HCT116 (cell line): ENCODE measurements around the gene ARHGAP42. TPM values are rescaled to one million over a fixed set of nuclear protein-coding genes. Genes with fewer than 3 reads are reported as not detected.

Source experiments
- ATAC-seq: fragments of 200-7000 bp; cut with Tn5 transposase; 2 replicates; pipeline ENCODE4 v1.9.1; 2020; ENCODE audit warnings: mild to moderate bottlenecking, moderate library complexity
- BruUV-seq: library from RNA; stranded (reverse); fragments of 400-500 nt; replicated peaks from 2 replicates; lab custom pipeline; 2021; lab: Mats Ljungman, UMichigan
- CTCF ChIA-PET: fragments of 300-600 bp; sonication (Branson Sonifier 250); formaldehyde crosslinking; loops from one replicate; lab custom pipeline; 2021; ENCODE audit warnings: antibody characterized with exemption; lab: Charles Lee
- POLR2A ChIA-PET: fragments of 300-600, 350-600 bp; sonication (Branson Sonifier 250); formaldehyde crosslinking; loops from one replicate; lab custom pipeline; 2021; ENCODE audit warnings: antibody characterized with exemption; lab: Charles Lee
- RAD21 ChIA-PET, 2 experiments: fragments of 300-600 bp; sonication (Branson Sonifier 250); formaldehyde crosslinking; loops; one replicate each; lab custom pipeline; 2023; ENCODE audit warnings: low total read pairs in 2 of 2; ENCODE audit not compliant: uncharacterized antibody in 2 of 2, unreplicated experiment in 2 of 2, low non-redundant PET in 1 of 2; lab: Charles Lee
- DNase-seq: peaks from one replicate; pipeline ENCODE4 v3.0.0-alpha.2; 2010; ENCODE audit warnings: low read depth, low spot score
- H2AFZ ChIP-seq: fragments of 200-600 bp; shearing (Covaris generic), sonication (generic); 2 replicates; pipeline ENCODE4 v1.6.1; 2017; ENCODE audit warnings: low read depth, mixed run types, mixed read lengths, antibody characterized with exemption, low read length; ENCODE audit not compliant: poor library complexity, severe bottlenecking
- H3K27ac ChIP-seq: 2 replicates; pipeline ENCODE4 v1.5.1; 2012; ENCODE audit warnings: low read depth, low read length
- H3K27me3 ChIP-seq: fragments of 200-600 bp; sonication (generic); 2 replicates; pipeline ENCODE4 v1.6.1; 2016; ENCODE audit warnings: mixed run types, low read length, mixed read lengths; ENCODE audit not compliant: insufficient read depth
- H3K36me3 ChIP-seq, 2 experiments: fragments of 200-500 bp in 1 of 2; fragments of 200-600 bp in 1 of 2; sonication (Bioruptor generic) in 1 of 2; sonication (generic) in 1 of 2; 2 replicates each; pipeline versions ENCODE4 v1.5.1 to v1.6.1; 2014 to 2016; ENCODE audit warnings: low read length in 2 of 2, inconsistent platforms in 1 of 2, mixed read lengths in 1 of 2, mixed run types in 1 of 2; ENCODE audit not compliant: insufficient read depth in 2 of 2, control insufficient read depth in 1 of 2
- H3K4me1 ChIP-seq, 2 experiments: fragments of 200-600 bp in 1 of 2; sonication (generic) in 1 of 2; 2 replicates each; pipeline versions ENCODE4 v1.5.1 to v1.6.1; 2012 to 2017; ENCODE audit warnings: low read length in 2 of 2, inconsistent platforms in 1 of 2, mild to moderate bottlenecking in 1 of 2, mixed read lengths in 1 of 2, mixed run types in 1 of 2, moderate library complexity in 1 of 2; ENCODE audit not compliant: insufficient read depth in 2 of 2, control insufficient read depth in 1 of 2
- H3K4me2 ChIP-seq: fragments of 200-600 bp; sonication (generic); 2 replicates; pipeline ENCODE4 v1.6.1; 2017; ENCODE audit warnings: mixed run types, low read length, mixed read lengths
- H3K4me3 ChIP-seq, 2 experiments: fragments of 200-600 bp in 1 of 2; sonication (generic) in 1 of 2; replicated peaks in 1 of 2; 2 replicates each; pipeline ENCODE4 v1.5.1; 2011 to 2016; ENCODE audit warnings: low read length in 2 of 2, control low read depth in 1 of 2, low read depth in 1 of 2, mild to moderate bottlenecking in 1 of 2, mixed read lengths in 1 of 2, mixed run types in 1 of 2
- H3K79me2 ChIP-seq: fragments of 200-600 bp; sonication (generic); 2 replicates; pipeline ENCODE4 v1.6.1; 2017; ENCODE audit warnings: mild to moderate bottlenecking, mixed run types, low read length, moderate library complexity, mixed read lengths; ENCODE audit not compliant: insufficient read depth
- H3K9ac ChIP-seq: fragments of 200-600 bp; sonication (generic); 2 replicates; pipeline ENCODE4 v1.6.1; 2016; ENCODE audit warnings: low read length, mixed read lengths
- H3K9me2 ChIP-seq: fragments of 200-600 bp; sonication (generic), shearing (Covaris generic); 2 replicates; pipeline ENCODE4 v1.6.1; 2017; ENCODE audit warnings: mixed run types, mild to moderate bottlenecking, moderate library complexity; ENCODE audit not compliant: insufficient read depth
- H3K9me3 ChIP-seq, 2 experiments: fragments of 200-500 bp in 1 of 2; fragments of 200-600 bp in 1 of 2; sonication (Bioruptor generic) in 1 of 2; sonication (generic) in 1 of 2; 2 replicates each; pipeline ENCODE4 v1.6.1; 2014 to 2017; ENCODE audit warnings: low read length in 2 of 2, mixed read lengths in 2 of 2, inconsistent platforms in 1 of 2, low read depth in 1 of 2, mild to moderate bottlenecking in 1 of 2, mixed run types in 1 of 2, moderate library complexity in 1 of 2; ENCODE audit not compliant: control insufficient read depth in 1 of 2, insufficient read depth in 1 of 2
- H4K20me1 ChIP-seq: fragments of 200-600 bp; sonication (generic), shearing (Covaris generic); 2 replicates; pipeline ENCODE4 v1.6.1; 2017; ENCODE audit warnings: mixed run types, mild to moderate bottlenecking, moderate library complexity; ENCODE audit not compliant: insufficient read depth
- ATF3 ChIP-seq: IDR thresholded peaks from 2 replicates; pipeline ENCODE4 v1.6.1; 2012
- CBX3 ChIP-seq: IDR thresholded peaks from 2 replicates; pipeline ENCODE4 v1.6.1; 2012; ENCODE audit warnings: low read depth
- SIN3A ChIP-seq: IDR thresholded peaks from 2 replicates; pipeline ENCODE4 v1.6.1; 2012; ENCODE audit warnings: low read depth
- SP1 ChIP-seq: IDR thresholded peaks from 2 replicates; pipeline ENCODE4 v1.6.1; 2012; ENCODE audit warnings: low read depth
- YY1 ChIP-seq: IDR thresholded peaks from 2 replicates; pipeline ENCODE4 v1.6.1; 2011; ENCODE audit warnings: low read length, low read depth, moderate library complexity, mild to moderate bottlenecking; ENCODE audit not compliant: insufficient replicate concordance; ENCODE audit errors: extremely low read depth
- ZNF274 ChIP-seq: fragments of 200-500 bp; sonication (Bioruptor generic); IDR thresholded peaks from 2 replicates; pipeline ENCODE4 v1.6.1; 2014; ENCODE audit warnings: mild to moderate bottlenecking, low read depth, low read length, inconsistent platforms
- intact Hi-C: fragments of 100-400 bp; cut with micrococcal nuclease; formaldehyde crosslinking; loops from 2 replicates; pipeline ENCODE4 v1.10.0; 2022
- total RNA-seq: library from RNA; stranded (reverse); gene quantifications from one replicate; pipeline ENCODE4 v1.2.1, GENCODE V29; 2021; ENCODE audit not compliant: unreplicated experiment

The ARHGAP42 gene
- total RNA-seq, 1 experiment from 2014 or later: 12.3 TPM

- Histone ChIP-seq H3K79me2 (no peaks in the 10 kb centered on the region), H3K27ac (no peak overlapping the region), H3K4me3 (no peak overlapping the region), H3K9me3 (no peaks in the 10 kb centered on the region), H3K36me3 (no peaks in the 10 kb centered on the region), H3K4me2 (no peak overlapping the region), H3K4me1 (peaks cover 0 to 13% of the 10 kb centered on the region in 2 experiments; a peak in 2 of 4 replicates), H3K9me2 (no peaks in the 10 kb centered on the region), H4K20me1 (no peaks in the 10 kb centered on the region), H2AFZ (no peak overlapping the region), H3K9ac (no peak overlapping the region), H3K27me3 (no peaks in the 10 kb centered on the region)
- ATAC-seq (no peak), DNase-seq (no peak)
- TF ChIP-seq ATF3 (no peak), CBX3 (no peak)
- intact Hi-C loops: no loop called here
- ChIA-PET CTCF (no interaction called here), POLR2A (no interaction called here), RAD21 (no interaction called here)
- no TSS peak for BruUV-seq
Observed at GRCh38 chr11:100874203-100874602, 187.1 kb downstream of the ARHGAP42 start.

- Histone ChIP-seq H3K9ac (no peak overlapping the region), H3K9me2 (no peaks in the 10 kb centered on the region), H3K27me3 (no peaks in the 10 kb centered on the region), H2AFZ (no peak overlapping the region), H3K27ac (no peak overlapping the region), H3K4me1 (peaks cover 0 to 13% of the 10 kb centered on the region in 2 experiments; a peak in 2 of 4 replicates), H4K20me1 (no peaks in the 10 kb centered on the region), H3K79me2 (no peaks in the 10 kb centered on the region), H3K4me3 (no peak overlapping the region), H3K9me3 (no peaks in the 10 kb centered on the region), H3K4me2 (no peak overlapping the region), H3K36me3 (no peaks in the 10 kb centered on the region)
- DNase-seq (no peak), ATAC-seq (no peak)
- RAD21 ChIA-PET: no interaction called here
- CTCF ChIA-PET: no interaction called here
- no TSS peak for BruUV-seq
- intact Hi-C loops: no loop called here
- POLR2A ChIA-PET: no interaction called here
- no peak for TF ChIP-seq SIN3A
- TF ChIP-seq ATF3: no peak
- no peak for TF ChIP-seq SP1
- TF ChIP-seq ZNF274: no peak
- TF ChIP-seq YY1: no peak
Observed at GRCh38 chr11:100875521-100875869, 188.4 kb downstream of the ARHGAP42 start.
